GM21717 (cell line): Measurements from ENCODE around the gene TPPP.
"Not testable (repeated sequence)": the region's sequence is repeated elsewhere in the genome, so short reads cannot be mapped to it uniquely, and the experiment has no call there.

Experiments used
- ATAC-seq: cut with Tn5 transposase; IDR thresholded peaks from one replicate; pipeline ENCODE4 v1.9.1; 2021; ENCODE audit warnings: mild to moderate bottlenecking, moderate library complexity; ENCODE audit not compliant: unreplicated experiment

TPPP gene

GRCh38 chr5:679166-679895 lies 13.8 kb downstream of the TPPP start:
- not testable (repeated sequence) for ATAC-seq

GRCh38 chr5:678521-678920 lies 14.6 kb downstream of the TPPP start:
- ATAC-seq, result not testable (repeated sequence)

DNA sequence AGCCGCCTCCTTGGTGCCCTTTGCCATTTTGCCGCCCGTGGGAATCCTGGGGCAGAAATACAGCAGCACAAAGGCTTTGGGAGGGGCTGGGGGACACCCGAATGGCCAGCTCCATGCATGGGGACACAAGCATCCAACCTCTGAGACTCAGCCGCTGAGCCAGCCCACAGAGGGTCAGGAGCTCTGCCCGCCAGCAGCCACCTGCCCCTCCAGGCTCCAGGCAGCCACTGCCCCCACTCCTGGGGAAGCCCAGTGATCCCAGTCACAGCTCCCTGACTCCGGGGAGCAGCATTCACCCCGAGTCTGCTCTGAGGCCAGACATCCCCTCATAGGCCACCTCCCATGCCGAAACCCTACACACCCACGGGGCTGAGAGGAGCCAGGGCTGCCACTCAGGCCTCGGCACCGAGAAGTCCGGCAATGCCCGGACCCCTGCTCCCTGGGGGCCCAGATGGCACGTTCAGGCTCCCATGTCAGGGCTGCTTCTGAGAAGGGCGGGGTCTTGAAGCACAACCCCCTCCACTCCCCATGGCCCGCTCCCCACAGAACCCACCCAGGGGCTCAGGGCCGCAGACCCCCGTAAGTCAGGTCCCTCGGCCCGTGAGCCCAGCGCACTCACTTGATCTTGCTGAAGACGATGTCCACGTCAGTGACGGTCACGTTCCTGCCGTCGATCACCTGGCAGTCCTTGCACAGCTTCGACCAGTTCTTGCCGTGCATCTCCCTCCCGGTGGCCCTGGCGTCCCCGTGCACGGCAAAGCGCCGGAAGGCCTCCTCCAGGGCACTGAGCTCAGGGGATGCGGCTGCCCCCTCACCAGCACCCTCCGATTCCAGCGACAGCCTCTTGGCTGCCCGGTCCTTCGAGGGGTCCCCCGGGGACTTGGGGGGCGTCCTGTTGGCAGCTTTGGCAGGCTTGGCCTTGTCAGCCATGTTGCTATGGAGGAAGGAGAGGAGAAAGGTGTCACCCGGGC lies 15.7 kb downstream of the TPPP start:
- ATAC-seq, result no peak

DNA sequence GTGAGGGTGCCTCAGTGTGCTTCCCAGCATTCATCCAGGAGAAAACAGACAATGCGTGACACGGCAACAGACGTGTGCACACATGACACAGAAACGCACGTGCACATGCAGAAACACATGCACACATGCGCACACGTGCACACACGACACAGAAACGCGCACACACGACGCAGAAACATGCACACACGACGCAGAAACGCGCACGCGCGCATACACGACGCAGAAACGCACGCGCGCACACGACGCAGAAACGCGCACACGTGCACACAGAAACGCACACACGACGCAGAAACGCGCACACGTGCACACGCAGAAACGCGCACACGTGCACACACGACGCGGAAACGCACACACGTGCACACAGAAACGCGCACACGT lies 16.5 kb downstream of the TPPP start:
- ATAC-seq, result no peak

DNA sequence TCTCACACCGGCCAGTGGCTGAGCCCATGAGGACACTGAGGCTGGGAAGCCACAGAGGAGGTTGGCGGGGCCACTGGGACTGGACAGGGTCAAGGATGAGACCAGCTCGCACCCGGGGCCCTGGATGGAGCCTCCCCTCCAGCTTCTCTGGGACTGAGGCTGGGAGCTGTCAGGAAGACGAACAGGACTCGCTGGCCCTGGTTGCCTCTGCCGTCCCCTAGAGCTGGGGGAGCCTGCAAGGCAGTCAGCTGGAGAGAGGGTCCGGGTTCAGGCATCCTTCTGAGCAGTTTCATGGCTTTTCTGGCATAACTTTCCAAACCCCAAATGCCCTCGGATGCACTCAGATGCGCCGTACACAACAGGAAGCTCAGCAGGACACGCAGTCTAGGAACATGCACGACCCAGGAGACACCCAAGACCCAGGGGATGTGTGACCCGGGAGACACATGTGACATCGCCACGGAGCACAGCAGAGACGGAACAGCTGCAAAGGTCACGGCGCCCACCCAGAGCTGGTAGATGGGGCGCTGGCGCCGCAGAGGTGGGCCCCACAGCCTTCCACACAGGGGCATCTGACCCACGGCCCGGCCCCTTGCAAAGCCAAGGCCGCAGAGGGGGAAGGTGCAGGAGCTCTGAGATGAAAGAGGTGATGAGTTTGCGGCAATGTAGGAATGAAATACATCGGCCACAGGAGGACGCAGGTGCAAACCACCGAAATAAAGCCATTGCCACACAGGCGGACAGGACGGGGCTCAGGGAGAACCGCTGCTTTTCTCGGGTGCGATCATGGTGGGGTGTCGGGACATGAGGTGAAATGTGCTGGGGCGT lies 17.1 kb downstream of the TPPP start:
- no peak for ATAC-seq

- ATAC-seq, result no peak
These were observed 17.9 kb downstream of the TPPP start for GRCh38 chr5:675111-675870.

DNA sequence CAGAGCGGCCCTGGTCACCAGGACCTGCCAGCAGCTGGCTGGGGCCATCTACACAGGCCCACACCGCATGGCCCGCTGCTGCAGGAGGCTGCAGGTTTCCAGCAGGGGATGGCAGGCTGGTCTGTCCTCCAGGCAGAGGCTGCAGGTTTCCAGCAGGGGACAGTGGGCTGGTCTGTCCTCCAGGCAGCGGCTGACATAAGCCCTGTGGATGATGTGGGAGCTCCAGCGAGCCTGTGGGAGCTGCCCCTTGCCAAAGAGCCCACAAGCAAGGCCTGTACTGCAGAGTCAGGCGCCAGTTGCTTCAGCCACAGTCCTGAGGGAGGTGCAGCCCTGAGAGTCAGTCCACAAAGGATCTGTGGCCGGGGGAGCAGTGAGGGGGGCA lies 18.5 kb downstream of the TPPP start:
- ATAC-seq, result no peak

DNA sequence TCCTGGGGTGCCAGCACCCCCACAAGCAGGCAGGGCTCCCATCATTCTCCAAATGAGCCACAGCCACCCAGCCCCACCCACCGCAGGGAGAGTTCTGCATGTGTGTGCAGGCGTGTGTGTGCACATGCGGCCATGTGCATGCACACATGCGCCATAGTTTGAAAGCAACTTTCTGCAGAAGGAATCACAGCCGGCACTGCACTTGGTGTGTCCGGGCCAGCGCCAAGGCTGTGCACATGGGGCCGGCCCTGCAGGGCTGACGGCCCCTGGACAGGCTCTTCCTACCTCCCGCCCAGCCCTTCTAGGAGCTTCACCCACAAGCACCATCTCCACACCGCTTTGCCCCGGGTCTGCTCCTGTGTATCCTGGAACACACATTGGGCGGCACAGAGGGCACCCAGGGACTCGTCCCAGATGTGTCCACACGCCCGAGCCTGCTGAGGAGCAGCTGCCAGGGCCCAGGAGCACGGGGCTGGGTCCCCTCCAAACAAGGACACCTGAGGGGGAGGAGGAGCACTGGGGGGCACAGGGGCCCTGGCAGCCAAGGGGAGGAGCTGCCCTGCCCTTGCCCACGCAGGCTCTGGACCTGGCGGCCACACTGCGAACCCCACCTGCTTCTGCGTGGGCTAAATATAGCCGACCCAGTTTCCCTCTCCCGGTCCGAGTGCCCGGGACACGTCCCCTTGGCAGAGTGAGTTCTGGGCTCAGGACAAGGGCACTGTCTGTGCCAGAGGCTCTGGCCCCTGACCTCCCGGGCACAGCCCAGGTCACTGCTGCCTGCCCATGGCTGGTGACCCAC lies 19.1 kb downstream of the TPPP start:
- no peak for ATAC-seq

DNA sequence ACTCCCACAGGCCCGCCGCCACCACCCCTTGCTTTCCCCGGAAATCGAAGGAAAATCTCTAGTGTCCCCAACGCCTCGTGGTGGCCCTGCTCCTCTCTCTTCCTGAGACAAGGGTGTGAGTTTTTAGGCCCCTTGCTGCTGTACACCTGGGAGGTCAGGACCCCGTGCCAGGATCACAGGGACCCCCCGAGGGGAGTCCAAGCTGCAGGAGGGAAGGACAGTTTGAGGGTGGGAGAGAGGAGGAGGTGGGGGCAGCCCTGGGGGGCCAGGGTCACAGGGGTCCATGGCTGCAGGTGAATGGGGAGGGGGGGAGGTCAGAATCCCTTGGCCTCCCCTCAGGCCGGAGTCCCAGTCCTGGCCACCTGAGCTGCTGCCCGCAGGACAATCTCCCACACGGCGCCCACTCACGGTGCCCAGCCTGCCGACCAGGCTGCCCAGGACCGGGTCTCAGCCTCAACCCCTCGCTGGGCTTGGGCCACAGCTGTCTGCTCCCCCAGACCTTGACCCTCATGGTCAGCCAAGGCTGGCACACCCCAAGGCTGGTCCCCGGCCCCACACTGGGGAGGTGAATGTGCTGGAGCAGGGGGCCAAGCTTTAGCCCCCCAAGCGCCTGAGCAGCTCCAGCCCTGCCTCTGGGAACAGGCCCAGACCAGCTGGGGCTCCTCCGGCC lies 19.9 kb downstream of the TPPP start:
- ATAC-seq, result no peak

GRCh38 chr5:672329-673160 lies 20.6 kb downstream of the TPPP start:
- ATAC-seq, result no peak

DNA sequence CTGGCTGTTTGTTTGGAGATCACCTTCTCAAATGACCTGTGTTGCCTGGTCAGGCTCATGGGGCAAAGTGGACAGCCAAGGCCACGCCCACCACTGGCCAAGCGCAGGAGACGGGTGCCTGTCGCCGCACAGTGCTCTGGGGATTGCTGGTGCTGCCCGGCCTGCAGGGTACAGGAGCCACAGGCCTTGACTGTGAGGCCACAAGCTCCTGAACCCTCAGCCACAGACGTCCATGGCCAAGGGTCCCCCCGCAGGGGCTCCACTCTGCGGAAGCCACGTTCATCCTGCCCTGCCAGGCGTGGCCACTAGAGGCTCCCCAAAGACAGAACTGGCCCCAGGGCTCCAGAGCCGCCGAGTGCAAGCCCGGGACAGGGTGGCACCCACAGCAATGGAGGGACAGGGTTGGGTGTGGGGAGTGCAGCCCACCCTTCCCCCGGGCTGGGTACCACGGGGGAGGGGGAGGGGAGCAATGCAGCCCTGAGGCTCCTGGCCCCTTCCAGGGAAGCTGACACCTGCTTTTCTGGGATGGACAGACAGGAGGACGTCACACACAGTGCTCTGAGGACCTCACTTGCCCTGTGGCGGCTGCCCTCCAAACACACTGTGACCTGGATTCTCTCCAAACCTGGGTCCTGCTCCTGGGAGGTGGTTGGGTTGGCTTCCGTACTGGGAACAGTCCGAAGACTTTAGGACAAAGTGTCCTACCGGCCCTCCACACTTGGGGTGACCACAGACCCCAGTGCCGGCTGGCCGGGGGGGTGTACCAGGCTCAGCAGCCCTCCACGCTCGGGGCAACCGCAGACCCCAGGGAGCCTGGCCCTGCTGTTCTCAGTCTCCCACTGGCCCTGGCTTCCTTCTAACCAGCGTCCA lies 21.5 kb downstream of the TPPP start:
- peak; percentile 51 for ATAC-seq

GRCh38 chr5:670396-671270 lies 22.5 kb downstream of the TPPP start:
- no peak for ATAC-seq

DNA sequence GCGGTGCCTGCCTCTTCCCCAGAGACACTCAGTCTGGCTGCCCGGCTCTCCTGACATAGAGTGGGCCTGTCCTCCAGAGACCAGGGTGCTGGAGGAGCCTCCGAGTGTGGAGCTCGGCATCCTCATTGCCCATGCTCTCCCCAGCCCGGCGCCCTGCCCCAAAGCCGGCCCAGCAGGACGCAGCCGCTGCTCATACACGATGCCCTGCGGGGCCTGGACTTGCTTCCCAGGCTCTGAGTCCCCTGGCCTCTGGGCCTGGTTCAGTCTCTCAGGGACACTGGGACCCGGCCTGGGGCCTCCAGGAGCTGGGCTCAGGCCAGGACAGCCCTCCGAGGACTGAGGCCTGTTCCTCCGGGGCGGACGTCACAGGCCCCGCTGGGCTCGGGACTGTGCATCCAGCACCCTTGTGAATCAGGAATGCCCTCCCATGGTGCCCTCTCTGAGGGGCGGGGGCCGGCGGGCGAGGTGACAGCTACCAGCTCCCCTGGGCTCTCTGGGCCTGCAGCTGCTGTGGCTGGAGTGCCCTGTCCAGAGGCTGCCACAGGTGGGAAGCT lies 23.2 kb downstream of the TPPP start:
- ATAC-seq, result no peak

- no peak for ATAC-seq
These were observed 23.9 kb downstream of the TPPP start for GRCh38 chr5:669111-669841.

DNA sequence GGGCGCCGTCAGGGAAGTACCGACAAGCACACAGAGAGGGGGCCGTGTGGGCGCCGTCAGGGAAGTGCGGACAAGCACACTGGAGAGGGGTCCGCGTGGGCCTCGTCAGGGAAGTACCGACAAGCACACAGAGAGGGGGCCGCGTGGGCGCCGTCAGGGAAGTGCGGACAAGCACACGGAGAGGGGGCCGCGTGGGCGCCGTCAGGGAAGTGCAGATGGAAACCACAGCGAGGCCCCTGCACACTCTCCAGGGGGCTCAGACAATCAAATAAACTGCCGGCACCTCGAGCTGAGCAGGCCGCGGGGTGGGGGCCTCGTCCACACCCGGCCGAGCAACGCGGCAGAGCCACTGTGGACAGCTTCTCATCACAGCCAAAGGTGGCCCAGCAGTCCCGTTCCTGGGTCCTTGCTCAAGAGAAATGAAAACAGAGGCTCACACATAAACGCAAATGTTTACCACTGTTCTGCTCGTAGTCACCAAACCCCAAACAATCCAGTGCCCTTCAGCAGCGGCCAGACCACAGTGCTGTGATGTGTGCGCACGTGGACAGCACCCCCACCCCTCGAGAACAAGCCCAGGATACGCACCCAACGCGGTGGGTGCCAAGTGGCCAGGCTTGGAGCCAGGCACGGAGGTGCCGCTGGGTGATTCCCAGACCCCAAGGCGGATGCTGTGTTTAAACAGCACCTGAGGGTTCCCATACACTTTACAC lies 24.7 kb downstream of the TPPP start:
- ATAC-seq, result no peak
